ENCODE results near the gene FAM163B. TPM values are rescaled to one million over a fixed set of nuclear protein-coding genes. Genes with fewer than 3 reads are reported as not detected.

FAM163B gene
- total and polyA plus RNA-seq, 10 donors: 0.11 to 1.0 (median 0.52) TPM; not detected in 7

- H3K4me3 ChIP-seq: no peak overlapping the region
- peaks cover 0 to 6% (median 2%) of the 10 kb centered on the region in 8 donors for H3K9me3 ChIP-seq
- peaks cover 0 to 55% (median 4%) of the 10 kb centered on the region in 7 donors for H3K27me3 ChIP-seq (replicated peaks in 1 of 7)
- TF ChIP-seq POLR2A (IDR thresholded peaks at IDR 0.05): no peak
- no peaks in the 10 kb centered on the region for H3K36me3 ChIP-seq
- H3K4me1 ChIP-seq: peaks cover 0 to 1% (median 0%) of the 10 kb centered on the region in 6 donors
- DNase-seq: no peak
- WGBS, 5 donors: 83 to 91% (median 88%) methylated on average over 14 to 17 of the region's 17 CpGs
- intact Hi-C loops (cut with DNase I; ENCODE audit: low total_unique reads): no loop called here
- no peak overlapping the region for H3K27ac ChIP-seq
Measured at GRCh38 chr9:133591116-133591910, 17.9 kb downstream of the FAM163B start.

GRCh38 chr9:133590231-133590855 lies 18.8 kb downstream of the FAM163B start:
- intact Hi-C loops (cut with DNase I; ENCODE audit: low total_unique reads): no loop called here
- WGBS, 5 donors: 68 to 79% (median 75%) methylated on average over 16 to 20 of the region's 20 CpGs
- Histone ChIP-seq H3K4me1 (peaks cover 0 to 11% (median 7%) of the 10 kb centered on the region in 6 donors), H3K36me3 (no peaks in the 10 kb centered on the region), H3K4me3 (no peak overlapping the region), H3K27ac (no peak overlapping the region), H3K9me3 (no peaks in the 10 kb centered on the region), H3K27me3 (replicated peaks in 1 of 7) (peaks cover 0 to 60% (median 14%) of the 10 kb centered on the region in 7 donors)
- no peak for TF ChIP-seq CTCF (IDR thresholded peaks at IDR 0.05 in 8 of 11, conservative IDR thresholded peaks at IDR 0.05 in 3 of 11)
- no peak for TF ChIP-seq POLR2A (IDR thresholded peaks at IDR 0.05)
- no peak for TF ChIP-seq POLR2AphosphoS5 (IDR thresholded peaks at IDR 0.05)
- no peak for DNase-seq

GRCh38 chr9:133589454-133590227 lies 19.5 kb downstream of the FAM163B start:
- no peak for TF ChIP-seq POLR2A (IDR thresholded peaks at IDR 0.05)
- TF ChIP-seq CTCF (IDR thresholded peaks at IDR 0.05 in 8 of 11, conservative IDR thresholded peaks at IDR 0.05 in 3 of 11): peak in 6 of 11 experiments; percentile 14 to 64 (median 56)
- no peak for TF ChIP-seq POLR2AphosphoS5 (IDR thresholded peaks at IDR 0.05)
- 45 to 49% (median 47%) methylated on average over 10 to 19 of the region's 19 CpGs for WGBS, 5 donors
- DNase-seq: no peak
- H3K9me3 ChIP-seq: no peaks in the 10 kb centered on the region
- intact Hi-C loops (cut with DNase I; ENCODE audit: low total_unique reads): no loop called here
- H3K27me3 ChIP-seq (replicated peaks in 1 of 7): peaks cover 0 to 60% (median 21%) of the 10 kb centered on the region in 7 donors
- H3K36me3 ChIP-seq: no peaks in the 10 kb centered on the region
- peaks cover 0 to 18% (median 13%) of the 10 kb centered on the region in 6 donors for H3K4me1 ChIP-seq
- H3K4me3 ChIP-seq: no peak overlapping the region
- no peak overlapping the region for H3K27ac ChIP-seq

GRCh38 chr9:133587466-133587865 lies 21.7 kb downstream of the FAM163B start:
- Histone ChIP-seq H3K4me1 (peaks cover 0 to 23% (median 16%) of the 10 kb centered on the region in 6 donors), H3K36me3 (no peaks in the 10 kb centered on the region), H3K9me3 (no peaks in the 10 kb centered on the region), H3K27ac (no peak overlapping the region), H3K27me3 (replicated peaks in 1 of 7) (peaks cover 0 to 71% (median 24%) of the 10 kb centered on the region in 7 donors), H3K4me3 (no peak overlapping the region)
- intact Hi-C loops (cut with DNase I; ENCODE audit: low total_unique reads): no loop called here
- WGBS, 5 donors: 85 to 95% (median 88%) methylated on average over 3 to 6 of the region's 6 CpGs
- no peak for DNase-seq
- no peak for TF ChIP-seq CTCF (IDR thresholded peaks at IDR 0.05 in 8 of 11, conservative IDR thresholded peaks at IDR 0.05 in 3 of 11)
- no peak for TF ChIP-seq POLR2AphosphoS5 (IDR thresholded peaks at IDR 0.05)
- TF ChIP-seq POLR2A (IDR thresholded peaks at IDR 0.05): no peak
